Osteocyte (in vitro differentiated cells): ENCODE measurements around the gene MASP1. TPM values are rescaled to one million over a fixed set of nuclear protein-coding genes. Genes with fewer than 3 reads are reported as not detected.

Experiments used
- DNase-seq: peaks from one replicate; pipeline ENCODE4 v3.0.0; 2021; ENCODE audit warnings: mixed read lengths; ENCODE audit not compliant: unreplicated experiment; ENCODE audit errors: extremely low spot score
- H3K27ac Mint-ChIP-seq: one replicate; pipeline ENCODE4 v1.8.0; 2021; ENCODE audit warnings: mild to moderate bottlenecking, mixed read lengths; ENCODE audit not compliant: unreplicated experiment
- H3K27me3 Mint-ChIP-seq: one replicate; pipeline ENCODE4 v1.8.0; 2021; ENCODE audit warnings: mixed read lengths; ENCODE audit not compliant: unreplicated experiment
- H3K36me3 Mint-ChIP-seq: one replicate; pipeline ENCODE4 v1.8.0; 2021; ENCODE audit warnings: mixed read lengths; ENCODE audit not compliant: unreplicated experiment
- H3K4me1 Mint-ChIP-seq: one replicate; pipeline ENCODE4 v1.8.0; 2021; ENCODE audit warnings: mixed read lengths; ENCODE audit not compliant: unreplicated experiment
- H3K4me3 Mint-ChIP-seq: one replicate; pipeline ENCODE4 v1.8.0; 2021; ENCODE audit warnings: mild to moderate bottlenecking, moderate library complexity, mixed read lengths; ENCODE audit not compliant: unreplicated experiment
- H3K9me3 Mint-ChIP-seq: one replicate; pipeline ENCODE4 v1.8.0; 2021; ENCODE audit warnings: mixed read lengths; ENCODE audit not compliant: unreplicated experiment
- CTCF ChIP-seq: fragments of 200-600 bp; sonication (generic); IDR thresholded peaks from 2 replicates; pipeline ENCODE4 v1.5.0; 2021; ENCODE audit warnings: antibody characterized with exemption, mild to moderate bottlenecking, moderate library complexity
- long read RNA-seq: library from polyadenylated mRNA; unstranded; transcript quantifications from one replicate; pipeline ENCODE4 v2.0.0, GENCODE V29; 2021
- total RNA-seq: library from RNA; stranded (reverse); gene quantifications from 2 replicates; pipeline ENCODE4 v1.2.1, GENCODE V29; 2021

Gene MASP1, protein sequence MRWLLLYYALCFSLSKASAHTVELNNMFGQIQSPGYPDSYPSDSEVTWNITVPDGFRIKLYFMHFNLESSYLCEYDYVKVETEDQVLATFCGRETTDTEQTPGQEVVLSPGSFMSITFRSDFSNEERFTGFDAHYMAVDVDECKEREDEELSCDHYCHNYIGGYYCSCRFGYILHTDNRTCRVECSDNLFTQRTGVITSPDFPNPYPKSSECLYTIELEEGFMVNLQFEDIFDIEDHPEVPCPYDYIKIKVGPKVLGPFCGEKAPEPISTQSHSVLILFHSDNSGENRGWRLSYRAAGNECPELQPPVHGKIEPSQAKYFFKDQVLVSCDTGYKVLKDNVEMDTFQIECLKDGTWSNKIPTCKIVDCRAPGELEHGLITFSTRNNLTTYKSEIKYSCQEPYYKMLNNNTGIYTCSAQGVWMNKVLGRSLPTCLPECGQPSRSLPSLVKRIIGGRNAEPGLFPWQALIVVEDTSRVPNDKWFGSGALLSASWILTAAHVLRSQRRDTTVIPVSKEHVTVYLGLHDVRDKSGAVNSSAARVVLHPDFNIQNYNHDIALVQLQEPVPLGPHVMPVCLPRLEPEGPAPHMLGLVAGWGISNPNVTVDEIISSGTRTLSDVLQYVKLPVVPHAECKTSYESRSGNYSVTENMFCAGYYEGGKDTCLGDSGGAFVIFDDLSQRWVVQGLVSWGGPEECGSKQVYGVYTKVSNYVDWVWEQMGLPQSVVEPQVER
- total RNA-seq, result not detected in 2 replicates
- long read RNA-seq, result 0 reads

GRCh38 chr3:187291512-187292132 is at the start of gene MASP1:
Gene MASP1, minus strand, starts transcription at chr3:187291737. Its CDS starts 105 bp downstream, at chr3:187291632.
- Mint-ChIP-seq H3K27ac (peak within 1 kb of the TSS; percentile 21), H3K9me3 (no peaks in the 10 kb centered on the region), H3K36me3 (no peaks in the 10 kb centered on the region), H3K4me3 (peak within 1 kb of the TSS; percentile 33), H3K4me1 (peaks cover 29% of the 10 kb centered on the region), H3K27me3 (peaks cover 7% of the 10 kb centered on the region)
- TF ChIP-seq CTCF, result no peak
- no peak for DNase-seq

- Mint-ChIP-seq H3K36me3 (no peaks in the 10 kb centered on the region), H3K27ac (no peak overlapping the region), H3K27me3 (peaks cover 9% of the 10 kb centered on the region), H3K4me1 (peaks cover 15% of the 10 kb centered on the region), H3K4me3 (no peak overlapping the region), H3K9me3 (no peaks in the 10 kb centered on the region)
- no peak for TF ChIP-seq CTCF
- DNase-seq, result no peak
These were observed 49.0 kb upstream of the MASP1 start for GRCh38 chr3:187340578-187340977.

DNA sequence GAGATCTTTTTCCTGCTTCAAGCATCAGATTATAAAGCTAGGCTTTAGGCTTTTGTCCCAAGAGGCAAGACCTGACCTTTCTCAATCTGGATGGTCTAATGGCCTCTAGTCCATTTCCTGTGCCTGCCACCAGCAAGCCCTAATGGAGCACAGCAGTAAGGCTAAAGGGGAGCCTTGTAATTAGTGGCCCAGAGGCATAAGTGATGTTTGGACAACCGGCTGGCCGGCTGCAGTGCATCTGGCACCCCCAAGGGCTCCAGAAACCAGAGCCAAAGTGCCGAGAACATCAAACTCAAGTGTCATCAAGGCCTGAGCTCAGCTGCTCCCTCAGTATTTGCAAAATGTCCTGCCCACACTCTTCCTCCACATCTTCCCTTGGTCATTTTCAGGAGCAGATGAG is 44.8 kb upstream of the MASP1 start:
- no peak for TF ChIP-seq CTCF
- peaks cover 14% of the 10 kb centered on the region for H3K27me3 Mint-ChIP-seq
- H3K36me3 Mint-ChIP-seq, result no peaks in the 10 kb centered on the region
- H3K27ac Mint-ChIP-seq, result no peak overlapping the region
- H3K4me3 Mint-ChIP-seq, result no peak overlapping the region
- no peaks in the 10 kb centered on the region for H3K9me3 Mint-ChIP-seq
- no peaks in the 10 kb centered on the region for H3K4me1 Mint-ChIP-seq
- no peak for DNase-seq

- H3K27me3 Mint-ChIP-seq, result peaks cover 11% of the 10 kb centered on the region
- no peaks in the 10 kb centered on the region for H3K4me1 Mint-ChIP-seq
- no peak overlapping the region for H3K27ac Mint-ChIP-seq
- DNase-seq, result no peak
- H3K4me3 Mint-ChIP-seq, result no peak overlapping the region
- no peaks in the 10 kb centered on the region for H3K36me3 Mint-ChIP-seq
- TF ChIP-seq CTCF, result no peak
- H3K9me3 Mint-ChIP-seq, result no peaks in the 10 kb centered on the region
These were observed 43.4 kb upstream of the MASP1 start for GRCh38 chr3:187334904-187335303.

DNA sequence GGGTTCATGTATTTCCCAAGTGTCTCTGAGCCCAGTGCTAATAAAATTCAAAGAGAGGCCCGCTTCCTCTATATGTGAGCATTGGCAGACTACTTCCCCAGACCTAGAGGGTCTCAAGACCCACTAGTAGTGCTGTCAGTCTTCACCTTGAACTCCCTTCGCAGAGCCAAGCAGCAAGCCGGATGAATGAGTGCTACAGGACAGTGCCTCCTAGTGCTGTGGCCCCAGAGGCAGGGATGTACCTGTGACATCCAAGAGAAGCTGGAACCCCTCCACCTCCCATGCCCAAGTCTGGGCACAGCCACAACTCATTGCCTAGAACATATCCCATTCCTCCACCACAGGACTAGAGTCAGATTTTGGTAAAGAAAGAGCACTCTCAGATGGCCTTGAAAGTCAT is 37.2 kb upstream of the MASP1 start:
- no peak for DNase-seq
- Mint-ChIP-seq H3K9me3 (no peaks in the 10 kb centered on the region), H3K36me3 (no peaks in the 10 kb centered on the region), H3K27me3 (peaks cover 9% of the 10 kb centered on the region), H3K4me1 (no peaks in the 10 kb centered on the region), H3K27ac (no peak overlapping the region), H3K4me3 (no peak overlapping the region)
- TF ChIP-seq CTCF, result no peak
